Measurements from ENCODE around the gene ZFP36L2.

The ZFP36L2 gene

GRCh38 chr2:43199492-43200488 lies 26.6 kb downstream of the ZFP36L2 start:
- Histone ChIP-seq H3K27ac (no peak overlapping the region), H3K4me3 (no peak overlapping the region)
- no peak for DNase-seq (ENCODE audit: low spot score)
- TF ChIP-seq CTCF (IDR thresholded peaks at IDR 0.05): no peak

- TF ChIP-seq CTCF (IDR thresholded peaks at IDR 0.05): no peak
- Histone ChIP-seq H3K4me3 (no peak overlapping the region), H3K27ac (no peak overlapping the region)
- no peak for DNase-seq (ENCODE audit: low spot score)
These were observed 28.1 kb downstream of the ZFP36L2 start for GRCh38 chr2:43198263-43198662.

GRCh38 chr2:43197588-43197896 lies 28.9 kb downstream of the ZFP36L2 start:
- H3K27ac ChIP-seq: no peak overlapping the region
- no peak overlapping the region for H3K4me3 ChIP-seq
- DNase-seq (ENCODE audit: low spot score): no peak
- no peak for TF ChIP-seq CTCF (IDR thresholded peaks at IDR 0.05)

- H3K4me3 ChIP-seq: no peak overlapping the region
- no peak for DNase-seq (ENCODE audit: low spot score)
- H3K27ac ChIP-seq: no peak overlapping the region
- no peak for TF ChIP-seq CTCF (IDR thresholded peaks at IDR 0.05)
These were observed 29.4 kb downstream of the ZFP36L2 start for GRCh38 chr2:43196768-43197587.

- Histone ChIP-seq H3K27ac (no peak overlapping the region), H3K4me3 (no peak overlapping the region)
- DNase-seq (ENCODE audit: low spot score): no peak
- no peak for TF ChIP-seq CTCF (IDR thresholded peaks at IDR 0.05)
These were observed 32.1 kb downstream of the ZFP36L2 start for GRCh38 chr2:43194121-43194869.

GRCh38 chr2:43193652-43194120 lies 32.7 kb downstream of the ZFP36L2 start:
- H3K4me3 ChIP-seq: no peak overlapping the region
- TF ChIP-seq CTCF (IDR thresholded peaks at IDR 0.05): no peak
- no peak overlapping the region for H3K27ac ChIP-seq
- no peak for DNase-seq (ENCODE audit: low spot score)

Measured in coronary artery (tissue), 2 donors.